DMS114 treated with DMSO at 0.1 percent for 48 hours (cell line): ENCODE measurements around the gene PDGFD.

ENCODE experiments used
- DNase-seq: peaks from one replicate; lab custom pipeline; 2025; ENCODE audit not compliant: unreplicated experiment; lab: John Stamatoyannopoulos, UW

PDGFD gene

DNA sequence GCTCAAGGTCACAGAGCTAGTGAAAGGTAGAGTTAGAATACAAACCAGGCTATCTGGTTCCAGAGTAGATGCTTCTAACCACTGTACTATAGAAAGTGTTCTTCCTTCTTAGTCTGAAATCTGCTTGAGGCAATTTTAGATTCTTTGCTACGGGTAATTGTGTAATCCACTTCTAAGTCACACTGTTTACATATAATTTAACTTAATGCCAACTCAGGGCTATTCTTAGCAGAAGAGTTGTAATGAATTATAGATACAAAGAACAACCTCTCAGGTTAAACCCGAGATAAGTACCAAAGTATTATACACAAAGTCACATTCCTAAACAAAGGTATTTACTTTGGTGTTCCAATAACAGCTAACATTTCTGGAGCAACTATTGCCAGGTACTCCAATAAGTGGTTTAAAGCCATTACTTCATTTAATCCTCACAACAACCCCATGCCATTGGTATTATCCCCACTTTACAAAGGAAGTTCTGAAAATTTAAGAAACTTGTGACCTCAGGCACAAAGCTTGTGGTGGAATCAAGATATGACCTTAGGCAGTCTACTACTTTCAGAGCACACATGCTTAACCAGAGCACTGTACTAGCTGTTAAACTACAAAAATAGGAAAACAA, 158.6 kb downstream of the PDGFD start:
- no peak for DNase-seq

DNA sequence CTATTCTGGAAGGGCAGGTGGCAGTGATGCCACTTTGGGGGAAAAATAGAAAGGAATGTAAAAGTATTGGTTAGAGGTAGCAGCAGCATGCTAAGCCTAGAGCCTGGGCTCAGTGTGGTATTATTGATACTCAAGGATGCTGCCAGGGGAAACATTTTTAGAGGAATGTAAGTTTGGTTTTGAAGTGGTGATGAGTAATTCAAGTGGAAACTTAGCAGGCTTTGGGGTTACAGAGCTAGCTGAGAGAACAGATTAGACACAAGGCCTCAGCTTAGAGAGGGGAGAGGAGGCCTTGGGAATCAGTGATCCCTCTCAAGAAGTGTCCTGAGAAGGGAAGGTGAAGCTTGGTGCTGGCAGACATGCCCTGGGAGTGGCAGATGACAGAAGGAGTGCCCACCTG, 160.5 kb downstream of the PDGFD start:
- no peak for DNase-seq

DNA sequence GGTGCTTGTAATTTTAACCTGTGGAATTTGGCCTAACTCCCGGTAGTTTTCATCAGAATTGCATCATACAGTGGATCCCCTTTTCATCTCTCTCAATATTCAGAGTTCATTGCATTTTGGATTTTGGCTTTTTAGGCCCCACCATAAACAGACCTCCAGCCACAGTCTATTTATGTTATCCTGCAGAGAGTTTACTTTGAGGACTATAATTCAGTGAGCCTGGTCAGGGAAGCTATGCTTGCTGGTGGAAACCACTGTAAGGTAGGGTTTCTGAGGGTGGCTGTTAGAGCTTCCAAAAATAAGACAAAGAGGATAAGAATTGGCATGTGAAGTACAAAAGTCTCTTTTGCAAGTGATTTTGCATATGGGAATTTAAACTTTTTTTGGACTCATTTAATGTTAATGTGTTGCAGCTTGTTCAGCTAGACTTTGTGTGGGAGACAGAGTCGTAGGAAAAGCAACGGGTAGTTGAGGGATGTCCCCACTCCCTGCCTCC, 162.3 kb downstream of the PDGFD start:
- no peak for DNase-seq

DNA sequence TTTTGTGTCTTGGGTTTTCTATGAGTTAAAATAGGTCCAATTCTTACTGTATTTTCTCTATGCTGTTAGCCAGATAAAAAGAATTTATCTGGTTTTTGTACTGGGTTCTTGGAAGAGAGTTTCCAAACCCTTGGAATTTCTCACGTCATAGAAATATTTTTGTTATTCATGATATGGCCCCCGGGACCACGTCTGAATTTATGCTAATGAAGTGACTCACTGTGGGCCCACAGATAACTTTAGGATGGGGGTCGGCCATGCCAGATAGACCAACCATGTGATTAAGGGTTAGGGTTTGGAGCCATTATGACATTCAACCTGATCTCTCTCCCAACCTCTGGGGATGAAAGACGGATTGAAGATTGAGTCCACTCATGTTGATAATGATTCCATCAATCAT, 163.1 kb downstream of the PDGFD start:
- DNase-seq, result no peak

DNA sequence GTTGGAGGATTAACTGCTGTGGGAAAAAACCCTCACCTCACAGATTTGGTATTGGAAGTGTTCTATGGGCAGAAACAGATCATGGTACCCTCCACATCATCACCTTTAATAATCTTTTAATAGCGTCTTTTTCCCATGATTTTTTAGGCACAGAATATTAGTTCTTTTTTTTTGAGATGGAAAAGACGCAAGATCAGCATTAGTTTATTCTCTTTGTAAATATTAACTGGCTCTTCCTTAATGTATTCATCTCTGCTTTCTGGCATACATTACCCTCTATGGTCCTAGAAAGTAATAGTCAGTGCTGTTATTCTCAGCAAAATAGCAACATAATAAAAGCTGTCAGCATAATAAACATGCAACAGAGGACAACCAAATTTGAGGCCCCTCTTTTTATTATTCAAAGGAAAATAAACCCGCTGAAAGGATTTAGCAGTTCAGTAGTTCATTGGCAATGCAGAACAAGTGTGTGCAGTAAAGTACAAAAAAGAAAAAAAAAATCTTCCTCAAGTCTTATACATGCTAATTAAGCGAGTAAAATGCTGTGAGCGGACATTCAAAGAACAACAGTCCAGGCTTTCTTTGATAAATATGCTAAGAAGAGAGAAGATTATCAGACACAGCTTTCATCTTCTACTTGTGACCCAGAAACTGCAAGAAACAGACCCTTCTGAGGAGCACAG, 165.0 kb downstream of the PDGFD start:
- no peak for DNase-seq

DNA sequence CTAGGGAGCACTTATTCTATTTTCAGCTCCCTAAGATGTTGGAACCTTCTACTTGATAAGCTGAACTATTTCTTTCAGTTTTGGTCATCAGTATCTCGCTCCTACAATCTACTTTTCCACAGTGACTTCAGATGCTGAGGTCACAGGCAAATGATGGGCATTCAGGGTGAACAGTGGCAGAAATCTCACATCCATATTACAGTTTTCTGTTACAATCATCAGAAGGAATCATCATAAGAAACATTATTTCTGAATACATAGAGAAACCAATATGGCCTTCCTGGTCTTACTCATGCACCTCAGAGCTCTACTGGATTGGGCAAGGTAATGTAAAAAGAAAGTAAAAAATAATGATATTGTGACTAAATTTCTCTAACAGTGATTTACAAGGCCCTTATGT, 166.9 kb downstream of the PDGFD start:
- no peak for DNase-seq

DNA sequence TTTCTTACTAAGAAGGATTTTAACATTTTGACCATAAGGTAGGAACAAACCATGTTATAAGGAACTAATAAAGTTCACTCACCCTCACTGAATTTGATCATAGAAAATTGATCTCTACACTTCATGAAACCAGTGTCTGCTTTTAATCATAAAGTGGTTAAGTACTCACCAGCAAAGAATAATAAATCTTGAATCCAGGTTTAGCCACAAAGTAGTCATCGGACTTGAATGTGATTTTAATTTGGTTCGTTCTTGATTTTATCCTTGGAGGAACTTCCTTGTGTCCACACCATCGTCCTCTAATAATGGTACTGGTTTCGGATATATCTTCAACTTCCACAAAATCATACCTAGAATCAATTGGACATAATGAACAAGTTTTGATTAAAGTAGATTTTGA, 168.1 kb downstream of the PDGFD start:
- no peak for DNase-seq

DNA sequence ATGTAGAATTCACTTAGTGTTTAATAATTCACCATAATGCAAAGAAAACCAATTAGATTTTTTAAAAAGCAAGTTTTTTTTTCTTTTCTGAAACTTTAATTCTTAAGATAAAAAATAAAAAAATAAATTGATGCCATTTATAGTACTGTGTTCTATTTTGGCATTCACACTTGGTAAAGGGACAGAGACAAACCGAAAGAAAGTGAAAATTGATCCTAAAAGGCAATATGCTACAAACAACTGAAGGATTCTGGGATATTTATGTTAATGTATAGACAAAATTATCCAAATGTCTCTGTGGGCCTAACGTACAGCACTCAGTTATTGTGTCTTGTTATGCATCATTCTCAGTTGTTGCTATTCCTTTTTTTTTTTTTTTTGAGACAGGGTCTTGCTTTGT, 169.4 kb downstream of the PDGFD start:
- no peak for DNase-seq

DNA sequence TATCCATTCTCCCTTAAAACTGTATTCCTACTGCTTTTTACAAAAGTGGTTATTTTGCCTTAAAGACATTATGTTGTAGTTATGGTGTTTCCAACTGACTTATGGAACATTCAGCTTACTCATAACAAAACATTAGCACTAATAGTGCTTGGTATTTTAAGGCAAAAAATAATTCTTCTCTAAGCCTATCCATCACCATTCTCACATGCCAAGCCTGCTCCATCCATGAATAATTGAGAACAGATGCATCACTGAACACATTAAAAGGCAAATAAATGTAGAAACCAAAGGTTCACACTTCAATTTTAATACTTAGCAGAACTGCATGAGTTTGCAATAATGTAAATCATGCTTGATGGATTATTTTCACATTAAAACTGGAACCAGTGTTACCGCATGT, 169.9 kb downstream of the PDGFD start:
- no peak for DNase-seq

DNA sequence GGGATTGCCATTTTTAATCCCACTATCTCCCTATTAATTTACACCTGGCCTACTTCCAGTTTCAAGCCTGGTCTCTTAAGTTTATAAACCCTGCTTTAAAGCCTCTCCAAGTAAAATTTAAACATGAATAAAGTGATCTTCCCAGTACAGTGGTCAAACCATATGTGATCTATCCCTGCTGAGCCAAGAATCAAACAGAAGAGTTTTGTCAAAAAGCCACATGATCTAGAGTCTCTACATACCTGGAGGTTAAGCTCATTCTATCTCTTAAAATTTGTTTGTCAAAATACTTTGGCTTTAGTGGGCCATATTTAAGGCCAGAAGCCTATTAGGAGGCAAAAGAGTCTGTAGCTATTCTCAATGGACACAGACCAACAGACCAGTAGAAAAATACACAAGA, 170.4 kb downstream of the PDGFD start:
- DNase-seq, result no peak

DNA sequence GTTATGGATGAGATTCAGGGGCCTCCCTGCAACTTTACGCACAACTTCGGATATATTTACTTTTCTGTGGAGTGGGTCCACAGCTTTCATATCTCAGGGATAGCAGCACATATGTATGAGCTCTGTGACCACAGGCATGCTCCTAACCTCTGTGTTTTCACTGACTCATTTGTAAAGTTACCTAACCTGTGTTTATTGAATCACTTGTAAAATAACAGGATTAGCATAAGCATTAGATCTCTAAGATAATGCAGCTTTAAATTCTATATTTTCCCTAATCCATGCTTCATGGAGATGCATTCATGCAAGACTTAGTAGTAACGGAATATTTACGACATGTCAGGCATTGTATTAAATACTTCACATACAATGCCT, 175.4 kb downstream of the PDGFD start:
- no peak for DNase-seq

DNA sequence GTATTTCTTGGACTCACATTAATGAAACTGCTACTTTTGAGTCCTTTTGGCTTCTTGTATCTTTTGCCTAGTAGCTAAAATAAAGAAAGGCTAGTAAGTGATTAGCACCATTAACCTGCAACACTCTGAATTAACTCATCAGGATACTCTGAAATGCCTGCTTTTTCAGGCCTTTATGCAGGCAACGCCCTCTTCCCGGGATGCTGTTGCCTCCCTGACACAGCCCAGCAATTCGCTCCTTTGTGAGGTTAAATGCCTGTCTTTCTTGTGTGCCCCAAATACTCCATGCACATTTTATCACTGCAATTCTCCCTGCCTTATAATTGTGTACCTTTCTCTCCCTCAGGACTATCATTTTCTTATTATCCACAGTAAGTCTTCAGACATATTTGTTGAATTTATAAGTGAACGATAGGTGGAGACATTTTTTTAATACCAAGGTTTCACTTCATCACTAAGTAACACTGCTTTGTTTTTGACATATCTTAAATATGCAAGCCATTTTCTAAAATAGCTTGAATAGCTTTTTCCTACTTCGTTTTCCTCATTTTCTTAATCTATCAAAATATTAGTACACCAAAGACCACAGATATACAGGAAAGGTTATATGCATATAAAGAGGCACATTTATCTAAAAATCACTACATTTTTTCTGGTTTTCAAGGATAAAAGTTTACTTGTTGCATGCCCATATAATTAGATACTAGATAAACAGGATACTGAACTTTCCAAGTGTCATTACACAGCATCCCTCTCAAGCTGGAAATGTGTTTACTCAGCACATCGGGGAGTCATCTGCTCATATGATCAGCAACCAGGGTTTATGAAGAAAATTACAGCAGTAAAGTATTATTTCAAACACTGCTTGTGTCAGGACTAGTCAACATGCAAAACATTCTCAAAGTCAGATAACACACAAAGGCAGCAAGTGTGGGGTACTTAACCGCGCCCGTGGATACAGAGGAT, 176.0 kb downstream of the PDGFD start:
- DNase-seq, result no peak

DNA sequence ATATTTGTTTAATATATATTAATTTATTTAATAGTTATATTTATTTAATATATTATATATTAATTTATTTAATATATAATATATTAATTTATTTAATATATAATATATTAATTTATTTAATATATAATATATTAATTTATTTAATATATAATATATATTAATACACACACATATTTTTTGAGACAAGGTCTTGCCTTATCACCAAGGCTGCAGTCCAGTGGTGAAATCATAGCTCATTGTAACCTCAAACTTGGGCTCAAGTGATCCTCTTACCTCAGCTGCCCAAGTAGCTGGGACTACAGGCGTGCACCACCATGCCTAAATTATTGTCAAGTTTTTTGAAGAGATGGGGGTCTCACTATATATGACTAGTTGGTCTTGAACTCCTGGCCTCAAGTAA, 178.9 kb downstream of the PDGFD start:
- no peak for DNase-seq

DNA sequence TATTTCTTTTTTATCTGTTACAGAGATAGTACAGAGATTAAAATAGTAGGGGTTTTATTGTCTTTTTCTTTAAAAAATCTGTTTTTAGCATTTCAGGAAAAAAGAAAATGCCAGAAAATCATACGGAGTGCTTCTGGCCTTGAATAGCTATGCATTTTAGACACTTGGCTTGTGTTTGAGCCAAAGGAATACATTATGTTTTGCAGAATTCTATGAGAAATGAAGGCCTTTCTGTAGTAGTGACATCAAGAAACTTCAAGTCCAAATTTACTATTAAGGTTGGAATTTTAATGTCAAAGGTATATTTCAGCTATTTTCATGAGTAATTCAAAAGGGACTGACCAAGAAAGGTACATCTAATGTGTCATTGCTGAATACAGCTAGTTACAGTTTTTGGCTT, 183.8 kb downstream of the PDGFD start:
- DNase-seq, result no peak

DNA sequence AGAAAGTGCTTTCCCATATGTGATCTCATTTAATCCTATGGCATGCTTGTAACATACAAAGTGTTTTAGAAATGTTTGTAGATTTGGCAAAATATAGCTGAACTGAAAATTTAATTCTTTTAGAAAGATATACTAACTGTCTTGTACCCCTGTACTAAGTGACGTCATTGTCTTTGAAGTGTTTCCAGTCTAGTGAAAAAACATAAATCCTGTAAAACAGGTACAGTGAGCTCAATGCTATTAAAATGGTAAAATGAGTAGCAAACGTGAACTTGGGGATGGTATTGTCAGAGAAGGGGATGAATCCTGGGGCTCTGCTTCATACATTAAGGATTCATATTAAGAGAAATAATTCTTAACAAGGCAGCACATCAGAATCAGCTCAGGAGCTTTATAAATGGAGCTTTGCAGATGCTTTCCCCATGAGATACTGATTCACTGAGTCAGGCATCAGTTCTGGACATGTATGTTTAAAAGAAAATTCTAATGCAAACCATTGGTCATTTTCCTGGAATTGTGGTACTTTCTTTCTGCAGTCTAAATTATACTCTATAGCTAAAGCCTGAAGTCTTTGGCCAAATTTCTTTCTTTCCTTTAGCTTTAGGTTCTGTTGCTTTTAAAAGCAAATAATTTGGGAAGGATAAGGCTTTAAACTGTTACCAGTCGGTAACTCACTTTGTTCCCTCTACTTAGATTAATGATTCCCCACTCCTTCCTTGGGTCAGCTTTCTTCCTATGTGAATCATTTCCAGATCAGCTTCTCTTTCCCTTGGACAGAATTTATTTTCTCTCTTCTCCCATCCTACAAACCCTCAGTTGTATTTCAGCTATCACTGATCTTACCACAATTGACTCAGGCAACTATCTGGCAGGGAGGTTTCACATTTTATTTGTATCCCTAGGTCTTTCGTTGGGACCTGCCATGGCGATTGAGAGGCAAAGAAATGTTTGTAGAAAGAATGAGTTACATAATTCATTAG, 185.0 kb downstream of the PDGFD start:
- DNase-seq, result no peak

DNA sequence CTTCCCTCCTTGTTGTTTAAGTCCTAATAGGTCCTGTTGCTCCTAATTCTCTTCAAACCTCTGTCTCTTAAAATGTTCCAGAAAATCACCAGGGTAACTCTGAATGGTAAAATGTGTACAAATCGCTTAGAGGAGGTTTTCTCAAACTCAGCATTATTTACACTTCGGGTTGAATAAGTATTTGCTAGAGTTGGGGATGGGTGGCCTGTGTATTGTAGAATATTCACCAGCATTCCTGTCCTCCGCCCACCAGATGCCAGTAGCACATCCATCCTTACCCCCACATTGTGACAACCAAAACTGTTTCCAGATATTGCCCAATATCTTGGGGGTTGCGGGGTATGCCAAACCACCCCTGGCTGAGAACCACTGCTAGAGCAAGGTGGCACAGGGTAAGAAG, 191.9 kb downstream of the PDGFD start:
- no peak for DNase-seq

DNA sequence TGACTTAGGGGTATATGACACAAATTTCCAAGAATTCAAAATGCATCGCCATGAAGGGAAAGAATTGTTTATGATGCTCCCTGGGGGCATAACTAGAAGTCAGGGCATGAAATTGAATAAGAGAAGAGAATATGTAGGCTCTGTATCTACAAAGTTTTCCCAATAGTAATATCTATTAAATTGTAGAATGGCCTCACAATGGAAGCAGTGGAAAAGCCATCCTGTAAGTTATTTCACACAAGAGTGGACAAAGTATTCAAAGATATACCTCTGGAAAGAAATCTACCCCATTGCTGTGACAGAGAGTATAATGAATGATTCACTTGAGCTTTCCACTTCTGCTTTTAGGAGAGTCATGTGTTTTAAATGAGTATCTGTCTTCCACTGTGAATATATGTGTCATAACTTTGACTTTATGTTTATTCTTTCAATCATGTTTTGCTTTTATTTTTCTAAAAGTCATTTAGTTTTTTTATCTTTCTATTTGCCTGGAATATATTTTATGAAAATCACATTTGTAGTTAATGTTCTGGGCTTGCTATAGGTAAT, 193.2 kb downstream of the PDGFD start:
- no peak for DNase-seq

DNA sequence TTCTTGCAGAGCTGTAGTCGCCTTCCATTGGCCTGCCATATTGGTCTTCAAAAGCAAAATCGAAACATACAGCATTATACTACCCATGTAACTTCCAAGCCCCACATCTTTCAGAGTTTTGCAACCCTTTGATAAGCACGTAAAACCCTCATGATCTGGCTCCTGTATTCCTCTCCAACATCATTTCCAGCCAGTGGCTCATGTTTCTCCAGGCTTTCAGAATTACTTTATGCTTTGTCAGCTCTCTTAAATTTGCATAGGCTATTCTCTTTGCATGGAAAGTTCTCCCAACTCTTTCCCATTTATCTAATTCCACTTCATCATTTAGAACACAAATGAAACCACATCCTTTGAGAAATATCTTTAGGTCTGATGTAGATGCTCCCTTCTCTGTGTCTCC, 195.3 kb downstream of the PDGFD start:
- no peak for DNase-seq

DNA sequence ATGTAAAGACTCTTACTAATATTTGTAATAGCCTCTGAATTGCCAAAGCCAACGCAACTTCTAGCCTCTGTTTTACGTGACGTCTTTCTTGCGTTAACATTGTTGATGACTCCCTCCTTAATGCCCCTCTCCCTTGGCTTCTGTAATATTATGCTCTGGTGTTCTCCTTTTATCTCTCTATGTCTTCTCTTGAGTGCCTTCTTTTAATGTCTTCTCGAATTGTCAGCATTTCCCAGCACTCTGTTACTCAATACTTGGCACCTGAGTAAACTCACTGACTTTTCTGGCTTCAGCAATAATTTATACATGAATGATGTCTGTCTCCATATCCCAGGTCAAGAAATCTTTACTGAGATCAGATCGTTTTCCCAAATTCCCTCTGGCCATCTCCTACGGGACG, 196.0 kb downstream of the PDGFD start:
- no peak for DNase-seq

DNA sequence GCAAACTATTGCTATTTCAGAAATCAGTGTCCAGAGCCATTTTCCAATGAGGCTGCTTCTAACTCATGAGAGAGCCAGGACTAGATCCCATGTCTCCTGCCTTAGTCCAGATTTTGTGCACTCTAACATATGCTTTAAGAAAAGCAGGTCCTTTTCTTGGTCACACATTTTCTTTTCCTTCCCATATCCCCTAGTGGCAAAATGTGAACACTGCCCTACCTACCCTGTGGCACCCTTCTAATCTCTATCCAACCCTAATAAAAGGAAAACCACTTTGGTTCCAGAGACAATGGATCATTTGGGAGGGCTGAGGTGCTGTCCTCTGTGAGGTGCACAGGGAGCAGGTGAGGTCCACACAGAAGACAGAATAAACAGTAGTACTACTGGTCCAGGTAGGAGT, 199.6 kb downstream of the PDGFD start:
- DNase-seq, result no peak
